Measurements from ENCODE around the gene MALRD1.

MALRD1 gene

GRCh38 chr10:19048489-19048888, at the start of gene MALRD1:
Gene MALRD1, plus strand, starts transcription at chr10:19048801. Its CDS starts 138 bp downstream, at chr10:19048939.
- no peak for DNase-seq (ENCODE audit: low read depth in 2 of 2)

- DNase-seq (ENCODE audit: low read depth in 2 of 2): no peak
Observed at GRCh38 chr10:19003341-19003740, 45.3 kb upstream of the MALRD1 start.

- DNase-seq (ENCODE audit: low read depth in 2 of 2): no peak
Observed at GRCh38 chr10:19012111-19012510, 36.5 kb upstream of the MALRD1 start.

GRCh38 chr10:19014034-19014433, 34.6 kb upstream of the MALRD1 start:
- no peak for DNase-seq (ENCODE audit: low read depth in 2 of 2)

- DNase-seq (ENCODE audit: low read depth in 2 of 2): no peak
Observed at GRCh38 chr10:19014498-19014897, 34.1 kb upstream of the MALRD1 start.

GRCh38 chr10:19017116-19017890, 31.3 kb upstream of the MALRD1 start:
- DNase-seq (ENCODE audit: low read depth in 2 of 2): no peak

- DNase-seq (ENCODE audit: low read depth in 2 of 2): no peak
Observed at GRCh38 chr10:19021162-19021561, 27.4 kb upstream of the MALRD1 start.

GRCh38 chr10:19024611-19025010, 24.0 kb upstream of the MALRD1 start:
- no peak for DNase-seq (ENCODE audit: low read depth in 2 of 2)

GRCh38 chr10:19031763-19032162, 16.8 kb upstream of the MALRD1 start:
- DNase-seq (ENCODE audit: low read depth in 2 of 2): no peak

- no peak for DNase-seq (ENCODE audit: low read depth in 2 of 2)
Observed at GRCh38 chr10:19033741-19034140, 14.9 kb upstream of the MALRD1 start.

- no peak for DNase-seq (ENCODE audit: low read depth in 2 of 2)
Observed at GRCh38 chr10:19041171-19041570, 7.4 kb upstream of the MALRD1 start.

- no peak for DNase-seq (ENCODE audit: low read depth in 2 of 2)
Observed at GRCh38 chr10:19043431-19043830, 5.2 kb upstream of the MALRD1 start.

- no peak for DNase-seq (ENCODE audit: low read depth in 2 of 2)
Observed at GRCh38 chr10:19046679-19047078, 1.9 kb upstream of the MALRD1 start.

GRCh38 chr10:19048891-19049290, 290 bp downstream of the MALRD1 start:
- DNase-seq (ENCODE audit: low read depth in 2 of 2): no peak

- no peak for DNase-seq (ENCODE audit: low read depth in 2 of 2)
Observed at GRCh38 chr10:19049567-19049966, 966 bp downstream of the MALRD1 start.

- DNase-seq (ENCODE audit: low read depth in 2 of 2): no peak
Observed at GRCh38 chr10:19054289-19054835, 5.8 kb downstream of the MALRD1 start.

GRCh38 chr10:19058046-19058445, 9.4 kb downstream of the MALRD1 start:
- no peak for DNase-seq (ENCODE audit: low read depth in 2 of 2)

- DNase-seq (ENCODE audit: low read depth in 2 of 2): no peak
Observed at GRCh38 chr10:19063986-19064385, 15.4 kb downstream of the MALRD1 start.

GRCh38 chr10:19071946-19072345, 23.3 kb downstream of the MALRD1 start:
- no peak for DNase-seq (ENCODE audit: low read depth in 2 of 2)

- no peak for DNase-seq (ENCODE audit: low read depth in 2 of 2)
Observed at GRCh38 chr10:19077276-19077675, 28.7 kb downstream of the MALRD1 start.

- no peak for DNase-seq (ENCODE audit: low read depth in 2 of 2)
Observed at GRCh38 chr10:19096501-19097073, 48.0 kb downstream of the MALRD1 start.

GRCh38 chr10:19097151-19097550, 48.5 kb downstream of the MALRD1 start:
- no peak for DNase-seq (ENCODE audit: low read depth in 2 of 2)

- DNase-seq (ENCODE audit: low read depth in 2 of 2): no peak
Observed at GRCh38 chr10:19098803-19099202, 50.2 kb downstream of the MALRD1 start.
